ENCODE results near the gene MTERF4.

DNA sequence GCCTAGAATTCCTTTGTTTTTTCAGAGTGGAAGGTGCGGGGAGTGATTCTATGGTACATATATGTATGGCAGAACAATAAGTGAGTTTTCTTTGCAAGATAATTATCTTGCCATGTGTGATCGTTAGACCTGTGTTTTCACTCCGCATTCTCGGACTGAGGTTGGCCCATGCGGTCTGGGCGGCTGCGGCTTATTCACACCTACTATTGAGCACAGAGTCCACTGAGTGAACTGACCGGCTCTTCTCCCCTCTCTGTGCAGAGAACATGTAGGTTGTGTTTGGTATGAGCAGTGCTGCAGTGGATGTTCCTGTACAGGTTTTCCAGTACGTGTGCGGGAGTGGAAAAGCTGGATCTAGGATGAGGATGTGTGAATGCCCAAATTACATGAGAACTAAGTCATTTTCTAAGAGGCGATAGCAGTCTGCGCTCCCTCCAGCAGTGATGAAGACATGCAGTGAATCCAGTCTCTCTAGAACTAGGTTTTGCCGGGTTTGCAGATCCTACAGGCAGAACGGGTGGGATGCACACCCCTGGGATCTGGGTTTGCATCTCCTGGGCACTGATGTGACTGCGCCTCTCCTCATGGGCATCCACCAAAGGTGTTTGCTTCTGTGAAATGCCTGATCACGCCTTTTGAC is 27.1 kb downstream of the MTERF4 start:
- TF ChIP-seq CTCF (IDR thresholded peaks at IDR 0.05) (no peak), POLR2A (IDR thresholded peaks at IDR 0.05) (no peak)

Data from thyroid gland (tissue), 4 donors.